Measurements from ENCODE around the gene LILRB5.
"Not testable (repeated sequence)": the region's sequence is repeated elsewhere in the genome, so short reads cannot be mapped to it uniquely, and the experiment has no call there.

LILRB5 gene

GRCh38 chr19:54242234-54242633 is 14.8 kb downstream of the LILRB5 start:
- not testable (repeated sequence) for DNase-seq (ENCODE audit: low spot score)

- DNase-seq (ENCODE audit: low spot score): not testable (repeated sequence)
These were observed 16.4 kb downstream of the LILRB5 start for GRCh38 chr19:54240372-54241336.

- DNase-seq (ENCODE audit: low spot score): not testable (repeated sequence)
These were observed 17.3 kb downstream of the LILRB5 start for GRCh38 chr19:54239491-54240371.

GRCh38 chr19:54233941-54234340 is 23.1 kb downstream of the LILRB5 start:
- DNase-seq (ENCODE audit: low spot score): no peak

GRCh38 chr19:54231077-54231931 is 25.8 kb downstream of the LILRB5 start:
- peak; percentile 88 for DNase-seq (ENCODE audit: low spot score)

- DNase-seq (ENCODE audit: low spot score): no peak
These were observed 27.0 kb downstream of the LILRB5 start for GRCh38 chr19:54230031-54230430.

GRCh38 chr19:54229146-54229545 is 27.9 kb downstream of the LILRB5 start:
- no peak for DNase-seq (ENCODE audit: low spot score)

GRCh38 chr19:54224619-54225018 is 32.5 kb downstream of the LILRB5 start:
- not testable (repeated sequence) for DNase-seq (ENCODE audit: low spot score)

- DNase-seq (ENCODE audit: low spot score): not testable (repeated sequence)
These were observed 33.2 kb downstream of the LILRB5 start for GRCh38 chr19:54223937-54224281.

- not testable (repeated sequence) for DNase-seq (ENCODE audit: low spot score)
These were observed 33.7 kb downstream of the LILRB5 start for GRCh38 chr19:54223277-54223936.

- DNase-seq (ENCODE audit: low spot score): not testable (repeated sequence)
These were observed 34.4 kb downstream of the LILRB5 start, which contains the start of gene LILRB3 for GRCh38 chr19:54222474-54223276. LILRB3 (minus strand) TSS chr19:54223007; CDS start chr19:54222976, 31 bp downstream.

GRCh38 chr19:54221947-54222346 is 35.1 kb downstream of the LILRB5 start:
- not testable (repeated sequence) for DNase-seq (ENCODE audit: low spot score)

GRCh38 chr19:54219702-54220101 is 37.4 kb downstream of the LILRB5 start:
- not testable (repeated sequence) for DNase-seq (ENCODE audit: low spot score)

GRCh38 chr19:54218960-54219661 is 38.0 kb downstream of the LILRB5 start:
- DNase-seq (ENCODE audit: low spot score): no peak

GRCh38 chr19:54218259-54218658 is 38.8 kb downstream of the LILRB5 start:
- DNase-seq (ENCODE audit: low spot score): no peak

- not testable (repeated sequence) for DNase-seq (ENCODE audit: low spot score)
These were observed 39.4 kb downstream of the LILRB5 start for GRCh38 chr19:54217517-54218247.

- no peak for DNase-seq (ENCODE audit: low spot score)
These were observed 40.2 kb downstream of the LILRB5 start for GRCh38 chr19:54216869-54217268.

- not testable (repeated sequence) for DNase-seq (ENCODE audit: low spot score)
These were observed 42.3 kb downstream of the LILRB5 start for GRCh38 chr19:54214734-54215133.

GRCh38 chr19:54214217-54214616 is 42.9 kb downstream of the LILRB5 start:
- DNase-seq (ENCODE audit: low spot score): not testable (repeated sequence)
